DND-41 (cell line): ENCODE results near the gene NKAPL.

ENCODE experiments used
- ATAC-seq: fragments of 200-7000 bp; cut with Tn5 transposase; 3 replicates; pipeline ENCODE4 v1.9.1; 2021; ENCODE audit warnings: low read depth; ENCODE audit not compliant: insufficient read depth
- DNase-seq: peaks from one replicate; pipeline ENCODE4 v3.0.0-alpha.2; 2020
- H2AFZ ChIP-seq: 2 replicates; pipeline ENCODE4 v1.6.0; 2012; ENCODE audit warnings: low read depth, low read length
- H3K27ac ChIP-seq: 2 replicates; pipeline ENCODE4 v1.5.1; 2012; ENCODE audit warnings: low read length, inconsistent platforms
- H3K27me3 ChIP-seq: fragments of 200-600 bp; sonication (generic); 2 replicates; pipeline ENCODE4 v1.6.0; 2012; ENCODE audit warnings: low read length, mild to moderate bottlenecking, inconsistent platforms; ENCODE audit not compliant: insufficient read depth, poor library complexity
- H3K36me3 ChIP-seq: 2 replicates; pipeline ENCODE4 v1.5.1; 2012; ENCODE audit warnings: low read length, inconsistent platforms; ENCODE audit not compliant: insufficient read depth
- H3K4me1 ChIP-seq: 2 replicates; pipeline ENCODE4 v1.5.1; 2012; ENCODE audit warnings: mild to moderate bottlenecking, low read length; ENCODE audit not compliant: insufficient read depth
- H3K4me2 ChIP-seq: 2 replicates; pipeline ENCODE4 v1.6.0; 2012; ENCODE audit warnings: mild to moderate bottlenecking, moderate library complexity, low read length, inconsistent platforms; ENCODE audit not compliant: insufficient read depth
- H3K4me3 ChIP-seq, 2 experiments: fragments of 200-600 bp in 1 of 2; shearing (Covaris generic) in 1 of 2; 2 replicates each; pipeline ENCODE4 v1.5.1; 2012 to 2016; ENCODE audit warnings: inconsistent platforms in 2 of 2, low read length in 2 of 2, mild to moderate bottlenecking in 2 of 2, low read depth in 1 of 2, moderate library complexity in 1 of 2
- H3K79me2 ChIP-seq: 2 replicates; pipeline ENCODE4 v1.6.0; 2012; ENCODE audit warnings: low read length, inconsistent platforms; ENCODE audit not compliant: insufficient read depth
- H3K9ac ChIP-seq: 2 replicates; pipeline ENCODE4 v1.6.0; 2012; ENCODE audit warnings: low read depth, mild to moderate bottlenecking, inconsistent platforms, low read length, moderate library complexity
- H3K9me3 ChIP-seq: 2 replicates; pipeline ENCODE4 v1.5.1; 2012; ENCODE audit warnings: low read length, moderate library complexity, mild to moderate bottlenecking, inconsistent platforms; ENCODE audit not compliant: insufficient read depth, severe bottlenecking
- H4K20me1 ChIP-seq: 2 replicates; pipeline ENCODE4 v1.6.0; 2012; ENCODE audit warnings: low read length; ENCODE audit not compliant: insufficient read depth
- CTCF ChIP-seq: IDR thresholded peaks from 2 replicates; pipeline ENCODE4 v1.5.1; 2012; ENCODE audit warnings: borderline replicate concordance, low read length, moderate library complexity, mild to moderate bottlenecking; ENCODE audit not compliant: poor library complexity, severe bottlenecking; ENCODE audit errors: extremely low read depth
- EZH2 ChIP-seq: IDR thresholded peaks from 3 replicates; pipeline ENCODE4 v1.6.1; 2012; ENCODE audit warnings: borderline replicate concordance, low read depth, mild to moderate bottlenecking, moderate library complexity, low read length, inconsistent platforms; ENCODE audit not compliant: severe bottlenecking

The NKAPL gene

GRCh38 chr6:28212510-28213212 is 46.4 kb upstream of the NKAPL start:
- no peak overlapping the region for H2AFZ ChIP-seq
- no peaks in the 10 kb centered on the region for H3K79me2 ChIP-seq
- ATAC-seq: no peak
- no peak overlapping the region for H3K9ac ChIP-seq
- H3K4me2 ChIP-seq: no peak overlapping the region
- H3K9me3 ChIP-seq: no peaks in the 10 kb centered on the region
- TF ChIP-seq CTCF (no peak), EZH2 (no peak)
- DNase-seq: no peak
- H3K4me1 ChIP-seq: no peaks in the 10 kb centered on the region
- no peaks in the 10 kb centered on the region for H3K36me3 ChIP-seq
- peaks cover 15% of the 10 kb centered on the region for H3K27me3 ChIP-seq
- H3K4me3 ChIP-seq: no peak overlapping the region
- H4K20me1 ChIP-seq: no peaks in the 10 kb centered on the region
- no peak overlapping the region for H3K27ac ChIP-seq

GRCh38 chr6:28213213-28213523 is 45.9 kb upstream of the NKAPL start:
- H2AFZ ChIP-seq: no peak overlapping the region
- DNase-seq: no peak
- no peak overlapping the region for H3K9ac ChIP-seq

DNA sequence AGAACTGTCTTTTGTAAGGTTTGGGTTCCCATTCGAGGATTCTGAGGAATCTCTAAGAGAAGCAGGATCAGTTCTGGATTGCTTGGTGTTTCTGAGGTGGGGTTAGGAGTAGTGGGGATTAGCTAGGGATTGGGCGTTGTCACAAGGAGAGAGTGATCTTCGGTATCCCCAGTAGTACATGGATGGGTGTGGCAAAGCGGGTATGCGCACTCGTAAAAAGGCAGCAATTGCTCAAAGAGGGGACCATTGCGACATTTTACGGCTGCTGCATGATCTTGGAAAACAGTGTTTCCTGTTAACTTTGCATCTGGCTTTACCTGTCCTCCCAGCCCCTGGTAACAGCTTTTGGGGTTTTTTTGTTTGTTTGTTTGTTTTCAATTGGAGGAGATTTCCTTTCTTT is 43.7 kb upstream of the NKAPL start:
- H3K4me1 ChIP-seq: no peaks in the 10 kb centered on the region
- no peak for ATAC-seq
- H3K9ac ChIP-seq: no peak overlapping the region
- H3K9me3 ChIP-seq: no peaks in the 10 kb centered on the region
- no peak for DNase-seq
- no peak overlapping the region for H3K4me3 ChIP-seq
- no peaks in the 10 kb centered on the region for H3K36me3 ChIP-seq
- peaks cover 10% of the 10 kb centered on the region for H3K27me3 ChIP-seq
- no peak overlapping the region for H3K27ac ChIP-seq
- no peak overlapping the region for H2AFZ ChIP-seq
- no peaks in the 10 kb centered on the region for H3K79me2 ChIP-seq
- TF ChIP-seq CTCF (no peak), EZH2 (no peak)
- H3K4me2 ChIP-seq: no peak overlapping the region
- H4K20me1 ChIP-seq: no peaks in the 10 kb centered on the region

More at GRCh38 chr6:28213213-28213523, 45.9 kb upstream of the NKAPL start:
- Histone ChIP-seq H3K9me3 (no peaks in the 10 kb centered on the region), H3K79me2 (no peaks in the 10 kb centered on the region), H3K4me3 (no peak overlapping the region), H3K4me1 (no peaks in the 10 kb centered on the region), H3K4me2 (no peak overlapping the region), H3K27me3 (peaks cover 15% of the 10 kb centered on the region), H4K20me1 (no peaks in the 10 kb centered on the region), H3K36me3 (no peaks in the 10 kb centered on the region), H3K27ac (no peak overlapping the region)
- ATAC-seq: no peak
- TF ChIP-seq CTCF (no peak), EZH2 (no peak)
